WTC11 (cell line): ENCODE results near the gene SBF1.

ENCODE experiments used
- ATF2 ChIP-seq: sonication (generic); formaldehyde crosslinking; IDR thresholded peaks from 2 replicates; pipeline ENCODE4 v1.8.1; 2022; ENCODE audit warnings: low read depth, missing genetic modification reagents, borderline replicate concordance
- CBFB ChIP-seq: sonication (generic); formaldehyde crosslinking; IDR thresholded peaks from 2 replicates; pipeline ENCODE4 v1.8.1; 2022; ENCODE audit warnings: mild to moderate bottlenecking, low read depth, missing genetic modification reagents
- ESRRA ChIP-seq: sonication (generic); formaldehyde crosslinking; IDR thresholded peaks from 2 replicates; pipeline ENCODE4 v1.8.1; 2022; ENCODE audit warnings: mild to moderate bottlenecking, missing genetic modification reagents, borderline replicate concordance
- FOXP1 ChIP-seq: sonication (generic); formaldehyde crosslinking; IDR thresholded peaks from 2 replicates; pipeline ENCODE4 v1.8.0; 2022; ENCODE audit warnings: missing genetic modification reagents, mild to moderate bottlenecking, moderate library complexity, borderline replicate concordance
- JAZF1 ChIP-seq: fragments of 250-450 bp; sonication (Bioruptor Pico); IDR thresholded peaks from 2 replicates; pipeline ENCODE4 v1.9.0; 2021; ENCODE audit warnings: moderate library complexity, mild to moderate bottlenecking, inconsistent platforms
- MAX ChIP-seq: sonication (generic); formaldehyde crosslinking; IDR thresholded peaks from 2 replicates; pipeline ENCODE4 v1.8.0; 2022; ENCODE audit warnings: mild to moderate bottlenecking, missing genetic modification reagents
- NR1H2 ChIP-seq: sonication (generic); formaldehyde crosslinking; IDR thresholded peaks from 2 replicates; pipeline ENCODE4 v1.9.0; 2021; ENCODE audit warnings: mild to moderate bottlenecking, moderate library complexity, missing genetic modification reagents
- ZNF138 ChIP-seq: sonication (generic); formaldehyde crosslinking; conservative IDR thresholded peaks from 2 replicates; pipeline ENCODE4 v1.8.1; 2022; ENCODE audit warnings: mild to moderate bottlenecking, moderate library complexity, missing genetic modification reagents
- ZNF219 ChIP-seq: sonication (generic); formaldehyde crosslinking; IDR thresholded peaks from 2 replicates; pipeline ENCODE4 v1.8.0; 2023; ENCODE audit warnings: missing genetic modification reagents, mild to moderate bottlenecking, borderline replicate concordance
- TF ChIP-seq, protein P1 (sequence below): fragments of 200-600 bp; IDR thresholded peaks from 2 replicates; pipeline ENCODE4 v1.8.0; 2022; ENCODE audit warnings: antibody characterized with exemption

DNA sequence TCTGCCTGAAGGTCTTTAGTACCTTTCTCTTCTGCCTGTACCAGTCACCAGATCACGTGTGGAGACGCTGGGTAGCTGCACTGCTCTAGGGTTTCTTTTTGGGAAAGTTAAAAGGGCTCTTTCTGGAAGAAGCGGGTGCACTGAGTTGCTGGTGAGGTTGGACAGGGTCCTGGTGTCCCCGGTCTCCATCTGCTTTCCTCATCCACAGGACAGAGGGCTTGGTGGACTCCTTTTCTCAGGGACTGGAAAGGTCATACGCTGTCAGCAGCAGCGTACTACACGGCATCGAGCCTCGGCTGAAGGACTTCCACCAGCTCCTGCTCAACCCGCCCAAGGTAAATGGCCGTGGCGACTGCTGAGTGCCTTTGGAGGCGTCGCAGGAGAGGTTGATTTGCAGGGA, 52.8 kb downstream of the SBF1 start:
- TF ChIP-seq, protein P1, sequence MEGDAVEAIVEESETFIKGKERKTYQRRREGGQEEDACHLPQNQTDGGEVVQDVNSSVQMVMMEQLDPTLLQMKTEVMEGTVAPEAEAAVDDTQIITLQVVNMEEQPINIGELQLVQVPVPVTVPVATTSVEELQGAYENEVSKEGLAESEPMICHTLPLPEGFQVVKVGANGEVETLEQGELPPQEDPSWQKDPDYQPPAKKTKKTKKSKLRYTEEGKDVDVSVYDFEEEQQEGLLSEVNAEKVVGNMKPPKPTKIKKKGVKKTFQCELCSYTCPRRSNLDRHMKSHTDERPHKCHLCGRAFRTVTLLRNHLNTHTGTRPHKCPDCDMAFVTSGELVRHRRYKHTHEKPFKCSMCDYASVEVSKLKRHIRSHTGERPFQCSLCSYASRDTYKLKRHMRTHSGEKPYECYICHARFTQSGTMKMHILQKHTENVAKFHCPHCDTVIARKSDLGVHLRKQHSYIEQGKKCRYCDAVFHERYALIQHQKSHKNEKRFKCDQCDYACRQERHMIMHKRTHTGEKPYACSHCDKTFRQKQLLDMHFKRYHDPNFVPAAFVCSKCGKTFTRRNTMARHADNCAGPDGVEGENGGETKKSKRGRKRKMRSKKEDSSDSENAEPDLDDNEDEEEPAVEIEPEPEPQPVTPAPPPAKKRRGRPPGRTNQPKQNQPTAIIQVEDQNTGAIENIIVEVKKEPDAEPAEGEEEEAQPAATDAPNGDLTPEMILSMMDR: no peak
- TF ChIP-seq JAZF1 (CRISPR knock-in tag): no peak
- TF ChIP-seq ESRRA (CRISPR knock-in tag): no peak
- TF ChIP-seq FOXP1 (CRISPR knock-in tag): no peak
- TF ChIP-seq MAX (CRISPR knock-in tag): no peak
- TF ChIP-seq ATF2: no peak
- TF ChIP-seq ZNF138 (CRISPR knock-in tag): no peak
- no peak for TF ChIP-seq NR1H2 (CRISPR knock-in tag)
- TF ChIP-seq CBFB (CRISPR knock-in tag): no peak
- no peak for TF ChIP-seq ZNF219 (CRISPR knock-in tag)
